GM18517 (cell line): ENCODE measurements around the gene TEX10.

Source experiments
- ATAC-seq: cut with Tn5 transposase; IDR thresholded peaks from one replicate; pipeline ENCODE4 v1.9.1; 2021; ENCODE audit warnings: mild to moderate bottlenecking, moderate library complexity; ENCODE audit not compliant: unreplicated experiment

Gene TEX10

DNA sequence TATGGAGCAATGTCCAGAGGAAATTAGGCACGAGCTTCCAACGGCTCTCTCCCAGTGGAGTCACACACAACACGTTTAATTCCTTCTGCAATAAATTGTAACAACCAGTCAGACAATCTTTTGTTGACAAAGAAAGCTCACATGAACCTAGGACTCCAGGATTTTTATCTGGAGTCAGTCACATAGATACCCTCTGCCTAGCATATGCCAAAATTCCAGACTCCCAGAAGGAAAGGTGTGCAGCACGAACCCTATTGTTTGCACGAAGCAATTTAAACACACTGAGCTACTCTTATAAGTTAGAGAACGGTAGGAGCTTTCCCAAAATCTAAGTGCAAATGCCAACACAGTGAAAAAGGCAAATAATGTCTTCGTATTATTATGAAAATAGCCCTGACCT is 67.1 kb downstream of the TEX10 start:
- no peak for ATAC-seq

DNA sequence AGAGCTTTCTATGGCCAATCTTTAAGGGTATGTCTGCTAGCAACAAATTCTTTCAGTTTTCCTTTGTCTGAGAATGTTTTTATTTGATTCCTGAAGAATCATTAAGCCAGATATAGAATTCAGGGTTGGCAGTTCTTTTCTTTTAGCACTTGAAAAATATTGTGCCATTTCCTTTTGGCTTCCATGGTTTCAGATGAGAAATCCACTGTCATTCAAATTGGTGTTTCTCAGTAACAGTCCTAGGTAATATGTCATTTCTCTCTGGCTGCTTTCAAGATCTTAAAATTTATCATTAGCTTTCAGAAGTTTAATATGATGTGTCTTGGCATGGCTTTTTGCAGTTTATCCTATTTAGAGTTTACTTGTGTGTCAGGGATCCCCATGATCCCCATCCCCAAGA is 67.7 kb downstream of the TEX10 start:
- no peak for ATAC-seq

DNA sequence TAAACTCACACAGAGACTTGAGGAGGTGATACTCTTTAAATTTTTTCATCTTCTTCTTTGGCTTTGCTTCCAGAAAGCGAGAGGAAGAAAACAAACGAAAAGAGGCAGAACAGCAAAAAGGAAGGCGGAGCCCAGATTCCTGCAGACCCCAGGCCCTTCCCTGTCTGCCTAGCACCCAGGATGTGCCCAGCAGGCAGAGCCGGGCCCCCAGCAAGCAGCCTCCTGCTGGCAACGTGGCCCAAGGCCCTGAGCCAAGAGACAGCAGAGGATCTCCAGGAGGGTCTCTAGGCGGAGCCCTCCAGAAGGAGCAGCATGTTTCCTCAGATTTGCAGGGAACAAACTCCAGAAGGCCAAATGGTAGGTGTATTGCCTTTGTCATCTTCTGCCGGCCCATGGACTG is 68.5 kb downstream of the TEX10 start:
- no peak for ATAC-seq

DNA sequence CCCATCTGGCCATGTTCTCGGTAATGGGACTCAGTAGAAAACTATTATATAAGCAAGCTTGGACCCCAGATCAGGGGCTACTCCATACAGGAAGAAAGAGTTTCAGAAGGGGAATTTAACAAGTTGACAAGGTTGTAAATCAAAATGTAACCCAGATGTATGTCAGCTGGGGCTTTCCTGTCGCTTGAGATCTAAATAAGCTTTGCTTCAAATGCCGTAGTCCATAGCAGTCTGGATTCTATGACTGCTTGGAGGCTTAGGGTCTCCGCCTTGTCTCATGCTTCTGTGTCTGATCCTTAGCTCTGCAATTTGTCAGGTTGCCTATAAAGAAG is 70.4 kb downstream of the TEX10 start:
- ATAC-seq: no peak

DNA sequence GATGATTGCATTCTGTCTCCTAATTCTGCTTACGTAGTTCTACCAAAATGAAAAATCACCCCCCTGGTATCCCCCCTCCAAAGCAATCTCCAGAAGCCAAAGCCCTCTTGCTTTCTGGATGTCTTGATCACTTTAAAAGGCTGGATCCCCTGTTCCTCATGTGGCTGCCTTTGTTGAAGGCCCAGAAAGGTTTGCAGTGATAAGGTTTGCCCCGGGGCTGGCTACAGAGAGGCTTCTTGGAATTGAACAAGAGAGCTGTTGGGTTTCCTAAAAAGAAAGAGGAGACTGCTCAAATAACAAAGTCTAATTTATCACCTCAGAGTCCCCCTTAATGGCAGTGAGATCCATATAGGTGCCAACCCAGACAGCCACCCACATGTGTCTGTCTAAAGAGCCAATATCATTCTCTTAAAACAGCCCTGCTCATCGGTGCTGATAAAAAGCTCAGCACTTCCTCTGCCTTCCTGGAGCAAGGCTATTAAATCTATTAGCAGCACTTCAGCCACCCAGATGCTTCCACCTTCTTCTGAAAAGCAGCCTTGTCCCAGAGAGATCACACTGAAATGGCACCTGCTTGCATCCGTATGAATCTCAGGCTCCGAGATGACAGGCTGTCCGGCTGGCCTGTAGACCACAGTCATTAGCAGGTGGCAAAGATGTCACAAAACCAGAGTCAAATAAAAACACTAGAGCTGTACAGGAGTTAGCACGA is 70.9 kb downstream of the TEX10 start:
- ATAC-seq: no peak

DNA sequence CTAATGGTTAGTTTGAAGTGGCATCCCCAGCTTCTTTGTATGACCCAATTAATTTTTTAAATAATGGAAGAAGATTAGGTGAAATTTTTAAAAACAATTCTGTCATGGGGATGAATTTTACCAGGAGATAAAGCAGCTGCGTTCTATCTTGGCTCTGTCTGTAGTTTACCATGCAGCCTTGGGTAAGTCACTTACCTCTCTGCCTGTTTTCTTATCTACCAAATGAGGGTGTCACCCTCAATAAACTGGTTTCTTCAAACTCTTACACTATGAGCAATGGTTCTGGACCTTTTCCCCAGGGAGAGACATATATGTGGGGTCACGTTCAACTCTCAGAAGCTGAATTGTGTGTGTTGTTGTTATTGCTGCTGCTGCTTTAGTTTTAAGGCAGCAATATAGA is 71.7 kb downstream of the TEX10 start:
- no peak for ATAC-seq

DNA sequence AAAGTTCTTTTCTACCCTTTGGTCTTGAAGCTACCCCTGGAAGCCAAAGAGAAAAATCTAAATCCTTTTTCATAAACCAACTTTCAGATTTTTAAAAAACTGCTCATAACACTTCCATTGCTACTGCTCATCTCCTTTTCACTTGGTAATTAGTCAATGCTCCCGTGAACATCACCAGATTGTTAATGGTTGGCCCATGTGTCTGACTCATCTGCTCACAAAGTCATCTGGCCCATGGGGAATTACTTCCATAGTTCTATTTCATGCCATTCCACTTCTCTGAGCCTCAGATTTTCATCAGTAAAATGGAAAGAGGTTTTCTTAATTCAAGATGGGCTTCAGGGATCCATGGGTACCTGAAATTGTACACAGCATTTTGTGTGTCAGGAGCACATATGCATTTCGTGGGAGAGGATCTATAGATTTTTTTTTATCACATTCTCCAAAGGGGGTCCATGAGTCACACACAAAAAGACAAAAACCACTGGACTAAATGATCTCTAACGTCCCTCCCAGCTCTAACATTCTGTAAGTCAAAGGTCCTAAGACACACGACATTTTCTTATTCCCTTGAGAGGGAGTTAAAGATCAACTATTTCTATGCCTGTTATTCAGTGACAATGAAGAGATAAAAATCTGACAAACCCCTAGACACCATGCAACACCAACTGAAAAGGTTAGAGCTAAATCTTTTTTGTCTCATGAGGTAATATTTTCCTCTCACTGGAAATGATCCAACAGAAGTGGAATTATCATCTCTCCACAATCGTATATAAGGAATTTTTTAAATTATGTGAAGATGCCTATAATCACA is 75.4 kb downstream of the TEX10 start:
- ATAC-seq: no peak

DNA sequence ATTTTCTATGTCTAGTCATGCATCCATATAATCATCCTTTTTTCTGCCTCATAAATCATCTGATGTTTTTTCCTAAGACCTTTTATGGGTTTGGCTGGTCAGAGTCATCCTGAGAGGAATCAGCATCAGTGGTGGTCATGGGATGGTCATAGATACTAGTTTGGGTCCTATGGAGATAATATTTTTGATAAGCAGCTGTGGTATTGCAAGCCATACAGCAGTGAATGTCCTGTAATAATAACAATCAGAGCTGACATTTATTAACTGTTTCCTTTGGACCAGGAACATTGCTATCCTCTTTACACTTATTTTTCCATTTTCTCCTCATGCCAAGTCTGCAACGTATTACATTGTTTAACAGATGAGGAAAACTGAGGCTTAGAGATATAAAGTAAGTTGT is 83.1 kb downstream of the TEX10 start:
- ATAC-seq: no peak

DNA sequence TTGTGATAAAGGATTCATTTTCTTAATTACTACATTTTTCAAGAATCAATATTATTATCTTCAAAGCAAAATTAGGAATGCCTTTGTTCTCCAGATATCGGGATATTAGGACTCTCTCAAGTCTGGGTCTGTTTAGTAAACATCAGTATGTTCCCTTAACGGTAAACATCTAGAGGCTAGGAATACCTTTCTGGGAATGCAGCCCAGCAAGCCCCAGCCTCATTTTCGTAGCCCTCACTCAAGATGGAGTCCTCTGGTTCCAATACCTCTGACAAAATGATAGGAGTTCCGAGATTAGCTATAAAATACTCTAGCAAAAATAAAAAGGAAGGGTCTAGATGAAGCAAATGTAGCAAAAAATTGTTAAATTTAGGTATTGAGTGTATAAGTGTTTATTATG is 84.5 kb downstream of the TEX10 start:
- ATAC-seq: no peak

DNA sequence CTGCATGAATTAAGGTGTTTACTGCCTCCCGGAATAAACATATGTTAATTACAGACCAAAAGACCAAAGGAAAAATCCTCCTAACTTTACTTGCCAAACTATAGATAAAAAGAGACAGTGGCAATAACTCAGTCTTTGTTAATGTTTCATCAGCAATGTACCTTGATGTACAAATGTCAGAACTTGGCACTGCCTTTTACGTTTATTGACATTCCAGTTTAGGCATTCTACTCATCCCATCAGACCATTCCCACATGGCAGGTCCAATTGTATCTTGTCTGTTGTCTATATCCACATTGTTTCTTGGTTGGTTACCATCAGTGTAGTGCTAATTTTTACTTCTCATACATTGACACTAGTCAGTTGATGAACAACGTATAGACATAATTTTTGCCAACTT is 85.5 kb downstream of the TEX10 start:
- no peak for ATAC-seq
